NCI-H2171 treated with DMSO at 0.1 percent for 48 hours (cell line): ENCODE data around the gene RPLP2.

ENCODE experiments used
- DNase-seq: peaks from one replicate; lab custom pipeline; 2025; lab: John Stamatoyannopoulos, UW

The RPLP2 gene

DNA sequence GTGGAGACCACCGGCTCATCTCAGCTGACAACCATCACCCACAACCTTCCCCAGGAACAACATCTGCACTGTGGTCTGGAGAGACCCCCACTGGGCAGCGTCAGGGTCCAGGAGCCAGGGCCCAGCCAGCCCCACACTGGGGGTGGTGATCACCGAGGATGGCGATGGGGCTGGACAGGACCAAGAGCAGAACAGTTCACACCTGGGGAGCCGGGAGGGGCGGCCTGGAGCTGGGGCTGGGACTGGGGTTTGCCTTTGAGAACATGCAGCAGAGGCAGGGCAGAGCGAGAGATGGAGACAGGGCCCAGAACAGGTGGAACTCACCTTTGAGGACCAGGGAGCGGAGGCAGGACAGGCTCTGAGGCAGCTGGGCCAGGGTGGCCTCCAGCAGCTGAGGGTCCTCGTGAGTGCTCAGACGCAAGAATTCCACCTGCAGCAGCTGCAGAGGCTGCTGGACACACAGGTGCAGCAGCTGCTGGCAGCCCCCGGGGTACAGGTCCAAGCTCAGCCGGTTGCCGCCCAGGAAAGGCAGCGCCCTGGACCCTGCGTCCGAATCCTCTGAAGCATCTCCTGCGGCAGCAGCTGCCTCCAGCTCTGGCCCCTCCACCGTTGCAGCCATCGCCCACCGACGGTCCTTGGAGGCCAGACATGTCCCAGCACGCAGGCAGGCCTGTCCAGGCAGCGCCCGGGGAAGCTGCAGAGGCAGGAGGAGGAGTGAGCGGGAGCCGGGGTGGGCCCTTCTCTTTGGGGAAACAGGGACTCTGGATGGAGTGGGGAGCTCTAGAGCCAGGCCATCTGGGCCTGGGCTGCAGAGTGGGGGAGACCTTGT is 5.8 kb upstream of the RPLP2 start:
- DNase-seq, result peak; percentile 51

DNA sequence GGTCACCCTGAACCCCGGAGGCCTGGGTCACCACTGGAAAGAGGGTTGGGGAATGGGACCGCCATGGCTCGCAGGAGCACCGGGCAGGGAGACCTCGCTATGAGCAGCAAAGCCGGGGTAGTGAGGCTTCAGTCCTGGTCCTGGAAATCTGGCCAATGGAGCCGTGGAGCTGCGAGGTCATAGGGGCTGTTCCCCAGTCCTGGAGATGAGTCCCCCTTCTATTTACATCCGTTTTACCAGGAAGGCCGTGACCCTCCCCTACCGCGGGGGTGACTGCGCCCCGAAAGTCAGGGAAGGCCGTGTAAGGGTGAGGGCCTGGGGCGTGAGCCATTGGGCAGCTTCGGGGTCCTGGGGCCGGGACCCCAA is 5.2 kb upstream of the RPLP2 start:
- no peak for DNase-seq

DNA sequence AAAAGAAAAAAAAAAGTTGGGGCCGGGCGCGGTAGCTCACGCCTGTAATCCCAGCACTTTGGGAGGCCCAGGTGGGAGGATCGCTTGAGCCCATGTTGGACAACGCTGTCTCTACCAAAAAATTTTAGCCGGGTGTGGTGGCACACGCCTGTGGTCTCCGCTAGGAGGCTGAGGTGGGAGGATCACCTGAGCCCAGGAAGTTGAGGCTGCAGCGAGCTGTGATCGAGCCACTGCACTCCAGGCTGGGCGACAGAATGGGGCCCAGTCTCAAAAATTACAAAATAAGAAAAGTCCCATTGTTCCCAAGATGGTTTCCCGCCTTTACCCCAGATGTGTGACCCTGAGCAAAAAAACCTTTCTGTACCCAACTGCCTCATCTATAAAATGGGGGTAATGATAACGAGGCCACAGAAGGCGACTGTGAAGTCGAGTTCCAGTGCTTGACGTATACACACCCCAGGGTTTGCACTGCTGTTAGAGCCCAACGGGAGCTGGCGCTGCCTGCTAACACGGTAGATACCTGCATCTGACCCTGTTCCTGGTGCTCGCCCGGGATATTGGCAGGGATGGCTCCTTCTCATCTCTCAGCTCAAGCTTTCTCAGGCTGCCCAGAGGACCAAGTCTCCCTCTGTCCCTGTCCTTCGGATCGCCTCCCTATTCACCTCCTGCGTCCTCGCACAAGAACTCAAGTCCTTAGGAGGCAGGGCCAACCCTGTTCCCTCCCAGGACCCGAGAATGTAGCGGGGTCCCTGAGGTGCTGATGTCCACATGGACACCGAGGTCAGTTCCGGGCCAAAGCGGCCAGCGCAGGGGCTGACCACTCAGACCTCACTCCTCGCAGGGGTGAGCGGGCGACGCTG is 1.1 kb upstream of the RPLP2 start:
- no peak for DNase-seq

DNA sequence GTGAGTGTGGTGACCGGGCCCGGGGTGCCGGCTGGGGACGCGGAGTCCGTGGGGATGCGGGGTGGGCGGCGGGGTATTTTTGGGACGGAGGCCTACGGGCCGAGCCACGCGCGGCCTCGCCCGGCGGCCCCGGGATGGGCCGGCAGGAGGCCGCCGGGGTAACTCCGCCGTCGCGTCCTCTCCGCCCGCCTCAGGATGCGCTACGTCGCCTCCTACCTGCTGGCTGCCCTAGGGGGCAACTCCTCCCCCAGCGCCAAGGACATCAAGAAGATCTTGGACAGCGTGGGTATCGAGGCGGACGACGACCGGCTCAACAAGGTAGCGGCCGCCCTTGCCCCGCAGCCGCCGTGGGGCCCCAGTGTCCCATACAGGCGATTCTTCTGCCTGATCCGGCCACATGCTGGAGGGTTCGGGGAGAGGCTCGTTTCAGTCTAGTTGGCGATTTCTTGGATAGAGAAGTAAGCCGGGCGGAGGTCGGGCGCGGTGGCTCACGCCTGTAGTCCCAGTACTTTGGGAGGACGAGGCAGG is 337 bp downstream of the RPLP2 start:
- no peak for DNase-seq

DNA sequence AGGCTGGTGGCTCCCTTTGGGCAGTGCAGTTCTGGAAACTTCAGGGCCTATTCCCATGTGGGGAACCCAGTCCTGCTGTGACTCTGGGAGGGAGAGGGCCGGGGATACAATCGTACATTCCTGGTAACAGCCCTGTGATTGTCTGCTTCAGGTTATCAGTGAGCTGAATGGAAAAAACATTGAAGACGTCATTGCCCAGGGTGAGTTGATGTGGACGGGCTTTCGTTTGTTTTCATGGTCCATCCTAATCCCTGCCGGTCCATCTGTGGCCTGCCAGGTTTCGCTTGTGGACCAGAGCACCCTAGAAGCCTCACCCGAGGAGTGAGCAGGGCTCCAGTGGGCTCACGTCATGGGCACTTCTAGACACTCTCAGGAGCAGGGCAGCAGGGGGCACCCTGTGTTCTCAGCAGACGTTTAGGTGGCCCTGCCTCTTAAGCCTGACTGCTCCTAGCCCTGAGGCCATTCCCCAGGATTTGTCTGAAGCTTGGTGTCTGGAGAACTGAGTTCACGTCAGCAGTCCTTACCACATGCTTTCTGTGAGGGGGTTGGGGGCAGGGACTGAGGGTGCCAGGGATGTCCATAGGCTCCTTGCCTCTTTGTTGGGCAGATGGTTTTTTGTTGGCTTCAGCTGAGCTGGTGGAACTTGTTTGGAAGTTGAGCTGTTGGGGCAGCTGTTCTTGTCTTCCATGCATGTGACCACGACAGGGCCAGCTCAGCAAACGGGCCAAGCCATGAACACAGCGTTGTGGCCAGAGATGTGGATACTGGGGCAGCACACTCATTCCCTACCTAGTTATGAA is 1.9 kb downstream of the RPLP2 start:
- DNase-seq, result no peak

DNA sequence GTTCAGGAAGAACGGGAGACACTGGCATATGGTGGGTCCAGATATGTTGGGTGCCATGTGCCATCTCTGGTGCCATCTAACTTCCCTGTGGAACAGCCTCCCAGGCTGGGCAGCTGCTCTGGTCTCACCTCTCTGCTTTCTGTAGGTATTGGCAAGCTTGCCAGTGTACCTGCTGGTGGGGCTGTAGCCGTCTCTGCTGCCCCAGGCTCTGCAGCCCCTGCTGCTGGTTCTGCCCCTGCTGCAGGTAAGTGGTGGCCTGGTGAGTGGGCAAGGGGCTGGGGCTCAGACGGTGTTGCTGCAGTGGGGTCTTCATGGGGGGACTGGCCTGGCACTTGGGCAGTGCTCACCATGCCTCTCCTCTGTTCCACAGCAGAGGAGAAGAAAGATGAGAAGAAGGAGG is 2.6 kb downstream of the RPLP2 start:
- DNase-seq, result no peak

DNA sequence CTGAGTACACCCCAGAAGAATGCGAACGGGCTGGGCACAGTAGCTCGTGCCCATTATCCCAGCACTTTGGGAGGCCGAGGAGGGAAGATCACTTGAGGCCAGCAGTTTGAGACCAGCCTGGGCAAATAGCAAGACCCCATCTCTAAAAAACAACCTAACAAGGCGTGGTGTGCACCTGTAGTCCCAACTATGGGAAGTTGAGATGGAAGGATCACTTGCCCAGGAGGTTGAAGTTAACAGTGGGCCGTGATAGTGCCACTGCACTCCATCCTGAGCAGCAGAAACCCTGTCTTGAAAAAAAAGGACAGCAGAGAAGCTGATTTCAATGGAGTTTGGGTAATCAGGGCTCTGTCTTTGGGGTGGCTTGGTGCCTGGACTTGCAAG is 3.3 kb downstream of the RPLP2 start:
- DNase-seq, result no peak

DNA sequence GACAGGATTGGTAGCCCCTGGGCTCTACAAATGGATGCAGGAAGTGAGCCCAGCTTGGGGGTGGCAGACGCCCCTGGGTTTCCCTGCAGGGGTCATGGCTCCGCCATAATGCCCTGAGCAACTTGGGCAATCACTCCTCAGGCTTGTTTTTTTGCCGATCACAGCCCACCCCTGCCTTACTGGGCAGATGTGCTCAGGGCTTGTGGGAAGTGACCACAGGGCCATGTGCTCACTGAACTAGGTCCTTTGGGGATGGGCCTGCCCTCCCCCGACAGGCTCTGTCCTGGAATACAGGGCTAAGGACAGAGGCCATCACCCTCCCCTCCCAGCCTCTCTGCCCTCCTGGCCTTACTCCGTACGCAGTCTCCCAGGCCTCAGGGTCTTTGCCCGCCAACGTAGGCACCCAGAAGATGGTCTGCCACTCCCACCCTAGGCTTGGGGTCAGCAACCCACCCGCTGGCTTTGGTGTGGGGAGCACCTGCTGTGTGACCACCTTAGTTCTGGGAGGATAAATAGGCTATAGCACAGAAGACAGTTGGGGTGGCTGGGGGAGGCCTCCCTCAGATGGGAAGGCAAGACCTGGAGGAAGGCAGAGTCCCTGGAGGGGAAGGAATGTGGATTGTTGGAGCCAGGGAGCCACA is 3.8 kb downstream of the RPLP2 start:
- DNase-seq, result no peak

DNA sequence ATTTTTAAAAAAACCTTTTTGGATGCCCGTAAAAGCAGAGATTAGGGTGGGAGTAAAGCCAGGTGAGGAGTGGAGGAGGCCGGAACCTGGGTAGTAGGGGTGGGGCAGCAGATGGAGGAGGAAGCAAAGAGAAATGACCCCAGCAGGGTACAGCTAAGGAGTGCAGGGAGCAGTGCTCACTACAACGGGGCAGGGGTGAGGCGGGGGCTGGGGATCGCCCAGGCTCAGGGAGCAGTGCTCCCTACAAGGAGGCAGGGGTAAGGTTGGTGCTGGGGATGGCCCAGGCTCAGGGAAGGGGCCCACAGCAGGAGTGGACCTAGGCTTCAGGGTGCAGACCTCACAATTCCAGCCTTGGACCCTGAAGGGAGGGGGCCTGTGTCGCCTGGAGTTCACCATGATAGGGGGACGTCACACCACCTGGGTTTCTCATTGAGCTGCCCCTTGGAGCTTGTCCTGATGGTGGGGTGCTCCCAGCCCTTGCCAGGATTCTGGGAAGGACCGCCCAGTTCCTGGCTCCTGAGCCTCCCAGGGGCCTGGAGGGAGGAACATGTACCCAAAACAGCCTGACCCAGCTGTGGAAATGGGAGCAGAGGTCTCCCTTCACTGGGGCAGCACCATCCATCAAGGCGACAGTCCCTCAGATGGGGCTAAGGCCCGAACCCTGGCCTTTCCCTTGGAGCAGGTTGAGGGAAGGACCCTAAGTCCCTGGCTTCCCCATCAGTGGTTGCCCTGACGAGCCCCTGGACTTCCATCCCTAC is 6.1 kb downstream of the RPLP2 start:
- DNase-seq, result no peak

DNA sequence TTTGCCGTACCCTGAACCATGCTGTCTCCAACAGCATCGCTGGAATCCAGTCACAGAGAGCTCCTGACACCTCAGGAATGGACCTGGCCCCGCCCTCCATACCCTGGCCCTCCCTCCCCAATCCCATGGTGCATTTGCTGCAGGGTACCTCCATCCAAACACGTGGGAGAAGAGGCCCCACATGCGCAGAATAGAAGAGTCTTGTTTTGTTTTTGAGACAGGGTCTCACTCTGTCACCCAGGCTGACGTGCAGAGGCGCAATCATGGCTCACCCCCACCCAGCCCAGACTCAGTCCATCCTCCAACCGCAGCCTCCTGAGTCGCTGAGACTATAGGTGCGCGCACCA is 6.6 kb downstream of the RPLP2 start:
- DNase-seq, result no peak

DNA sequence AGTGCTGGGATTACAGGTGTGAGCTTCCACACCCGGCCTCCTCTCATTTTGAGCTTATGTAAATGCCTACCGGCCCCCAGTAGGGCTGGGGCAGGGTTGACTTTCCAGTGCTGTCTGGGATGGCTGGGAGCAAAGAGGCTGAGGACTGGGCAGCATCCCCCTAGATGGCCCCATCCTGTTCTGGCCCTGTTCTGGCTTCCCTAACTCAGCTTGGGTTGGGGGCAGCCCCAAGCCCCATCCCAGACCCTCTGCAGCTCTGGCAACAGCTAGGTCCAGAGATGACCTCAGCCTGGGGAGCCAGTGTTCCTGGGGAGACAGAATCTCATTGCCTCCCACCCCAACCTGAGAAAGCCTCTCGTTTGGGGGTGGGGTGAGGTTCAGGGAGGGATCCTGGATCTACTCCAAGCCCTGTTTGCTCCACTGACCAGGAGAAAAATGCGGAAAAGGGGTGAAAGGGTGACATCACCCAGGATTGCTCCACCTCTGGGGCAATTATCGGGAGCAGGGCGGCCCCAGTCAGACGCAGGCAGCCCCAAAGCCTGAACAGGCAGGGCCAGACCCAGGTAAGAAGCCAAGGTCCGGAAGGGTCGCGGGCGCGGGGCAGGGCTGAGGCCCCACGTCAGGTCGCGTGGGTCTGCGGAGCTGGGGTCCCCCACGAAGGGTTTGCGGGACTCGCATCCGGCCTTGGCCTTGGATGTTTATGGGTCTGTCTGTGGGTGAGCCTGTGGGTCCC is 8.8 kb downstream of the RPLP2 start, which contains the start of gene PNPLA2:
Gene PNPLA2 (plus strand): TSS at position 519 of the 733 bp plus-strand sequence. CDS start 805 bp downstream, outside the sequence.
- no peak for DNase-seq

DNA sequence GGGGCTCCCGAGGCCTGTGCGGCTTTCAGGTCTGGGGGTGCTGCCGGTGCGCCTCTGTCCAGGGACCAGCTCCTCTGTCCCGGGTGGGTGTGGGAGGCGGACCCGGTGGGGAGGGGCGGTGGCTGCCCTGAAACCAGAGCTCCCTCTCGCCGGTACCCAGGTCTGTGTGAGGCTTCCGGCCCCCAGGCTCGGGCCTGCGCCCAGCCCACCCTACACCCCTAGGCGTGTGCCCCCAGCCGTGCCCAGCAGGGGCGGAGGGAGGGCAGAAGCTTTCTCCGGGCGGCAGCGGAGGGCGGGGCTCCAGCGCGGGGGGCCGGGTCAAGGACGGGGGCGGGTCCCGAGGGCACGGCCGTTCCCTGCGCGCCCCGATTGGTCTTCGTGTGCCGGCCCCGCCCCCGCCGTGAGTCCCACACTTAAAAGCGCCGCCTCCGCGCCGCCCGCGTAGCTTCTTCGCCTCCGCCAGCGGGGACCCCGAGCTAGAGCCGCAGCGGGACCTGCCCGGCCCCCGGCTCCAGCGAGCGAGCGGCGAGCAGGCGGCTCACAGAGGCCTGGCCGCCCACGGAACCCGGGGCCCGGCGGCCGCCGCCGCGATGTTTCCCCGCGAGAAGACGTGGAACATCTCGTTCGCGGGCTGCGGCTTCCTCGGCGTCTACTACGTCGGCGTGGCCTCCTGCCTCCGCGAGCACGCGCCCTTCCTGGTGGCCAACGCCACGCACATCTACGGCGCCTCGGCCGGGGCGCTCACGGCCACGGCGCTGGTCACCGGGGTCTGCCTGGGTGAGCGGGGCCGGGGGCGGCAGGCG is 9.6 kb downstream of the RPLP2 start:
- DNase-seq, result peak; percentile 67

DNA sequence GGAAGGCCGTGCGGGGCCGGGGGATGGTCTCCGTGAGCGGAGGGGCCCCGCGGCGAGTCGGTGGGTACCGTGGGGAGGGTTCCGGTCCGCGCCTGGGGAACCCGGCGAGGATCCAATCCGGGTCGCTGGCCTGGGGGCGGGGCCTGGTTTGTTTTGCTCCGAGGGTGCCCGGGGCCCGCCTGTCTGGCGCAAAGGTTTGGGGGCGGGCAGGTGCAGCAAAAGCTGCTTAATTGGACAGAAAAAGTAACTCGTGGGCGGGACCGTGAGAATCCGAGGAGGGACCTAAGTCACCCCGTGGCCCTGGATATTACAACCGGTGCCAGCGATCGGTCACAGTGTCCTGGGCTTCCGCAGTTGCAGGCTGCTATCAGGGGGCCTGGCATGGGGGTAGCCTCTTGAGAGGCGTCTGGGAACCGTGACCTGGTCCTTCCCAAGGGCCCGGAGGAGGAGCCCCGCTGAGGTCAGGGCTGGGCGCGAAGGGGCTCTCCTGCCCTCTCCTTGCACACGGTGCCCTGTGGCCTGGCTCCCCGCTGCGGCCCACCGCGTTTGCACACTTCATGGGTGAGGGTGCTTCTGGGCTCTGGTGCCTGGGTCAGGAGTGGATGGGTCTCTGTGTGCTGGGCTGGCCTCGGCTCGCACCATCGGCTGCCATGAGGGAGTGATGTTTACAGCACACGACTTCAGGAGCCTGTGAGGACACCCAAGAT is 10.3 kb downstream of the RPLP2 start:
- DNase-seq, result peak; percentile 47

DNA sequence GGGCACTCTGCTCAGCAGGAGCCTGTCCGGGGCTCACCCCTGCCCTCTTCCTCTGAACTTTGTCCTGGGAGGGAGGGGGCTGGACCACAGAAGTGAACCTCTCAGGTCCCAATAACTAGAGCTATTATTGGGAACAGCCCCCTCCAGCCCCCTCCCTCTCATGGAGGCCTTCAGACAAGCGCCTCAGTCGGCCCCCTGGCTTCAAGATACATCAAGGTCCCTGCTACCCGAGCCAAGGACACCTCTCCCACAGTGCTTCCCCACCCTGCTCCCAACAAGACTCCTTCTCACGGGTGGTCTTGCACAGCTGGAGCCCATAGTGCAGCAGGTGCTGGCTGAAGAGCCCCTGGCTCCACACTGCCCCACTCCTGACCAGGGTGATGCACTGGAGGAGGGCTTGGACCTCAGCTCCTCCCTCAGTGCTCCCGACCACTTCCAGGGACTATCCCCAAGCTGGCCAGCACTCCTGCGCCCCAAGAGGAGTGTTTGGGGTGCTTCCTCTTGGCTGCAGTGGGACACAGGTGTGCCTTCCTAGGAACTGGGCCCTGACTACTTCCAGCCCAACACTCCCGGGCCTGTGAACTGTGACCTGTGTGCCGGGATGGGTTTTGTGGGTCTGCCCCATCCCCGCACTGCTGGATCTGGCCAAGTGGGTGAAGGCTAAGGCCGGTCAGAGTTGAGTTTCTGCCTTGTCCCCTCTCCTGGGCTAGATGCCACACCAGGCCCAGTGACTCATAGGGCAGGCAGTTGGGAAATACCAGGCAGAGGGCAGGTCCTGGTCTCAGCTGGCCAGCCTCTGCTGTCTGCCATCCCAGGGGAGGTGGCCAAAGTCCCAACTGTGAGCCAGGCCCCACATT is 11.1 kb downstream of the RPLP2 start:
- no peak for DNase-seq

DNA sequence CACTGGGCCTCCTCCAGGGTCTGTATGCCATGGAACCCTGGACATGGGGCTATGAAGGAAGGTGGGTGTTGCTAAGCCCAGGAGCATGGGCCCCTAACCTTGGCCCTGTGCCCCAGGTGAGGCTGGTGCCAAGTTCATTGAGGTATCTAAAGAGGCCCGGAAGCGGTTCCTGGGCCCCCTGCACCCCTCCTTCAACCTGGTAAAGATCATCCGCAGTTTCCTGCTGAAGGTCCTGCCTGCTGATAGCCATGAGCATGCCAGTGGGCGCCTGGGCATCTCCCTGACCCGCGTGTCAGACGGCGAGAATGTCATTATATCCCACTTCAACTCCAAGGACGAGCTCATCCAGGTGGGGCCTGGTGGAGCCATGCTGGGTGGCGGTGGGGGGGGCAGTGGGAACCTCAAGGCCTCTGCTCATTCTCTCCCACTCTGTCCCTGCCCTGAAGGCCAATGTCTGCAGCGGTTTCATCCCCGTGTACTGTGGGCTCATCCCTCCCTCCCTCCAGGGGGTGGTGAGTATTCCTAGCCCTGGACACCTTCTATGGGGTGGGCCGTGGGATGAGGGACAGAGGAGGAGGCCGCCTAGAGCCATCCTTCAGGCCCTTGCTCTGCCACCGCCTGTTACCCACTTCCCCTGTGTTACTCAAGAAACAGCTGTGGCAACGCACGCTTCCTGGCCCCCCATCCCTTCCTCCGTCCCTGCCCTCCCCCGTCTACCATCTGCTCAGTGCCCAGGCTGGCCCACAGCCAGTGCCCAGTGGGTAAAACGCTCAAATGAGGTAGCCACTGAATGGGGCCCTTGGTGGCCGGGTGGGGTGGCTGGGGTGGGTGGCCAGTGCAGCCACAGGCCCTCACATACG is 12.0 kb downstream of the RPLP2 start:
- DNase-seq, result no peak

DNA sequence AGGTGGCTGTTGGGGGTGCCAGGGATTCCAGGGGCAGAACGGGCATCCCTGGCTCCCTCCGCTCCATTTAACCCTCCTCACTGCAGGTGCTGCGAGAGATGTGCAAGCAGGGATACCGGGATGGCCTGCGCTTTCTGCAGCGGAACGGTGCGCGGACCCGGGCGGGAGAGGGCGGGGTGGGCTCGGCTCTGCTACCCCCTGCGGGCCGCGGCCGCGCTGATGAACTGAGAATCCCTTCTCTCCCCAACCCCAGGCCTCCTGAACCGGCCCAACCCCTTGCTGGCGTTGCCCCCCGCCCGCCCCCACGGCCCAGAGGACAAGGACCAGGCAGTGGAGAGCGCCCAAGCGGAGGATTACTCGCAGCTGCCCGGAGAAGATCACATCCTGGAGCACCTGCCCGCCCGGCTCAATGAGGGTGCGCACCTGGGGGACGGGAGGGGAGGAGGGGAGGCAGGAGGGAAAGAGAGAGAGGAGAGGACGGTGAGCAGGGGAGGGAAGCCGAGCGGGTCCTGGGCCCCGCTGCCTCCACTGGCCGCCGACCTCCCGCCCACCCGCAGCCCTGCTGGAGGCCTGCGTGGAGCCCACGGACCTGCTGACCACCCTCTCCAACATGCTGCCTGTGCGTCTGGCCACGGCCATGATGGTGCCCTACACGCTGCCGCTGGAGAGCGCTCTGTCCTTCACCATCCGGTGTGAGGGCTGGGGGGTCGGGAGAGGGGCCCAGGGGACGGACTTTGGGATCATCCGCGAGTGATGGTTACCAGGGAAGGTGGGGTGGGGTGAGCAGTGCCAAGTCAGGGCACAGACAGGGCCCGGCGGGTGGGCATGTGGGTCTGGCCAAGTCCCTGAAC is 13.9 kb downstream of the RPLP2 start:
- DNase-seq, result no peak
